GM23338 (cell line): ENCODE measurements around the gene XPC. TPM values are rescaled to one million over a fixed set of nuclear protein-coding genes. Genes with fewer than 3 reads are reported as not detected.

ENCODE experiments used
- ATAC-seq: fragments of 200-7000 bp; cut with Tn5 transposase; 3 replicates; pipeline ENCODE4 v1.9.1; 2020
- DNase-seq: peaks from one replicate; pipeline ENCODE4 v3.0.0-alpha.2; 2015; ENCODE audit warnings: low spot score
- H2AFZ ChIP-seq: fragments of 200-600 bp; sonication (generic); 2 replicates; pipeline ENCODE4 v1.8.0; 2016; ENCODE audit warnings: antibody characterized with exemption, mild to moderate bottlenecking, moderate library complexity
- H3F3A ChIP-seq: fragments of 200-600 bp; sonication (generic); replicated peaks from 2 replicates; pipeline ENCODE4 v1.8.0; 2017; ENCODE audit warnings: antibody characterized with exemption, mixed run types, low read depth
- H3K27ac ChIP-seq: fragments of 200-600 bp; sonication (generic); 2 replicates; pipeline ENCODE4 v1.6.1; 2016; ENCODE audit warnings: low read depth
- H3K27me3 ChIP-seq: fragments of 200-600 bp; sonication (generic); 2 replicates; pipeline ENCODE4 v1.8.0; 2016; ENCODE audit warnings: mild to moderate bottlenecking, mixed run types, moderate library complexity; ENCODE audit not compliant: insufficient read depth
- H3K36me3 ChIP-seq: fragments of 200-600 bp; sonication (generic); 2 replicates; pipeline ENCODE4 v1.8.0; 2016; ENCODE audit warnings: mild to moderate bottlenecking; ENCODE audit not compliant: insufficient read depth
- H3K4me1 ChIP-seq: fragments of 200-600 bp; sonication (generic); 2 replicates; pipeline ENCODE4 v1.8.0; 2016; ENCODE audit warnings: mild to moderate bottlenecking, moderate library complexity; ENCODE audit not compliant: insufficient read depth
- H3K4me2 ChIP-seq: fragments of 200-600 bp; sonication (generic); 2 replicates; pipeline ENCODE4 v1.7.1; 2017; ENCODE audit warnings: mixed run types
- H3K4me3 ChIP-seq: fragments of 200-600 bp; sonication (generic); 2 replicates; pipeline ENCODE4 v1.6.1; 2016; ENCODE audit warnings: mixed run types
- H3K79me2 ChIP-seq: fragments of 200-600 bp; sonication (generic); replicated peaks from 2 replicates; pipeline ENCODE4 v1.8.0; 2017; ENCODE audit warnings: mild to moderate bottlenecking; ENCODE audit not compliant: insufficient read depth
- H3K9me2 ChIP-seq: fragments of 200-600 bp; sonication (generic); 2 replicates; pipeline ENCODE4 v1.8.0; 2017; ENCODE audit not compliant: insufficient read depth
- H4K20me1 ChIP-seq: fragments of 200-600 bp; sonication (generic); replicated peaks from 2 replicates; pipeline ENCODE4 v1.8.0; 2017; ENCODE audit warnings: mild to moderate bottlenecking; ENCODE audit not compliant: insufficient read depth
- H3K27ac Mint-ChIP-seq: 2 replicates; pipeline ENCODE4 v1.8.0; 2020; ENCODE audit warnings: inconsistent platforms, mild to moderate bottlenecking, moderate library complexity, mixed read lengths
- H3K27me3 Mint-ChIP-seq: 3 replicates; pipeline ENCODE4 v1.8.0; 2022; ENCODE audit warnings: low read depth, mild to moderate bottlenecking, moderate library complexity, mixed read lengths, inconsistent platforms; ENCODE audit not compliant: insufficient read depth, poor library complexity
- H3K36me3 Mint-ChIP-seq: 3 replicates; pipeline ENCODE4 v1.8.0; 2021; ENCODE audit warnings: low read depth, mild to moderate bottlenecking, inconsistent platforms, moderate library complexity, mixed read lengths
- H3K4me1 Mint-ChIP-seq: 3 replicates; pipeline ENCODE4 v1.8.0; 2020; ENCODE audit warnings: mild to moderate bottlenecking, inconsistent platforms, mixed read lengths
- H3K4me3 Mint-ChIP-seq: 3 replicates; pipeline ENCODE4 v1.8.0; 2021; ENCODE audit warnings: moderate library complexity, mild to moderate bottlenecking, inconsistent platforms, mixed read lengths
- H3K9me3 Mint-ChIP-seq: 3 replicates; pipeline ENCODE4 v1.8.0; 2020; ENCODE audit warnings: moderate library complexity, mild to moderate bottlenecking, inconsistent platforms, mixed read lengths
- CREB1 ChIP-seq: fragments of 250-450 bp; sonication (Bioruptor Pico); IDR thresholded peaks from 2 replicates; pipeline ENCODE4 v1.5.0; 2020; ENCODE audit warnings: low read depth, mild to moderate bottlenecking, moderate library complexity
- NANOG ChIP-seq: IDR thresholded peaks from 2 replicates; pipeline ENCODE4 v1.6.1; 2016; ENCODE audit warnings: antibody characterized with exemption, borderline replicate concordance
- REST ChIP-seq: IDR thresholded peaks from one replicate; pipeline ENCODE4 v1.6.1; 2018; ENCODE audit warnings: antibody characterized with exemption; ENCODE audit not compliant: unreplicated experiment
- STAT1 ChIP-seq: IDR thresholded peaks from one replicate; pipeline ENCODE4 v1.6.1; 2016; ENCODE audit warnings: antibody characterized with exemption; ENCODE audit not compliant: unreplicated experiment
- polyA plus RNA-seq: library from polyadenylated mRNA; unstranded; fragments of >200 nt; fragmentation: Nextera tagmentation; extraction: Ambion mirVana; gene quantifications from 2 replicates; pipeline ENCODE4 v1.2.1, GENCODE V29; 2016
- total RNA-seq: library from RNA; depleted of rRNA; stranded (reverse); fragments of >200 nt; shearing (Covaris generic); gene quantifications from 2 replicates; pipeline ENCODE4 v1.2.3, GENCODE V29; 2014
- TF ChIP-seq, protein P1 (sequence below): IDR thresholded peaks from 2 replicates; pipeline ENCODE4 v1.6.1; 2016; ENCODE audit warnings: antibody characterized with exemption

Gene XPC
- total and polyA plus RNA-seq, 2 experiments from 2014 or later, result 34.9 to 41.5 TPM

- Histone ChIP-seq H3K4me3 (no peak overlapping the region), H4K20me1 (peaks cover 4% of the 10 kb centered on the region), H3K9me2 (no peaks in the 10 kb centered on the region), H3K27ac (no peak overlapping the region), H3K4me1 (peaks cover 13% of the 10 kb centered on the region; the same call in 1 of the 2 replicates), H3F3A (no peaks in the 10 kb centered on the region), H3K27me3 (no peaks in the 10 kb centered on the region), H3K4me2 (no peak overlapping the region), H3K36me3 (peaks cover 14% of the 10 kb centered on the region), H3K79me2 (peaks cover 26% of the 10 kb centered on the region), H2AFZ (no peak overlapping the region)
- H3K36me3 Mint-ChIP-seq, result peaks cover 48% of the 10 kb centered on the region
- ATAC-seq (no peak), DNase-seq (no peak)
- peaks cover 8% of the 10 kb centered on the region for H3K27me3 Mint-ChIP-seq
- TF ChIP-seq, protein P1, sequence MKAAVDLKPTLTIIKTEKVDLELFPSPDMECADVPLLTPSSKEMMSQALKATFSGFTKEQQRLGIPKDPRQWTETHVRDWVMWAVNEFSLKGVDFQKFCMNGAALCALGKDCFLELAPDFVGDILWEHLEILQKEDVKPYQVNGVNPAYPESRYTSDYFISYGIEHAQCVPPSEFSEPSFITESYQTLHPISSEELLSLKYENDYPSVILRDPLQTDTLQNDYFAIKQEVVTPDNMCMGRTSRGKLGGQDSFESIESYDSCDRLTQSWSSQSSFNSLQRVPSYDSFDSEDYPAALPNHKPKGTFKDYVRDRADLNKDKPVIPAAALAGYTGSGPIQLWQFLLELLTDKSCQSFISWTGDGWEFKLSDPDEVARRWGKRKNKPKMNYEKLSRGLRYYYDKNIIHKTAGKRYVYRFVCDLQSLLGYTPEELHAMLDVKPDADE, result no peak
- TF ChIP-seq CREB1 (CRISPR knock-in tag), result no peak
- no peak for TF ChIP-seq REST
- no peak overlapping the region for H3K4me3 Mint-ChIP-seq
- peaks cover 33% of the 10 kb centered on the region for H3K4me1 Mint-ChIP-seq
- peaks cover 9% of the 10 kb centered on the region for H3K9me3 Mint-ChIP-seq
- H3K27ac Mint-ChIP-seq, result no peak overlapping the region
Observed at GRCh38 chr3:14118400-14119381, 59.7 kb downstream of the XPC start.

DNA sequence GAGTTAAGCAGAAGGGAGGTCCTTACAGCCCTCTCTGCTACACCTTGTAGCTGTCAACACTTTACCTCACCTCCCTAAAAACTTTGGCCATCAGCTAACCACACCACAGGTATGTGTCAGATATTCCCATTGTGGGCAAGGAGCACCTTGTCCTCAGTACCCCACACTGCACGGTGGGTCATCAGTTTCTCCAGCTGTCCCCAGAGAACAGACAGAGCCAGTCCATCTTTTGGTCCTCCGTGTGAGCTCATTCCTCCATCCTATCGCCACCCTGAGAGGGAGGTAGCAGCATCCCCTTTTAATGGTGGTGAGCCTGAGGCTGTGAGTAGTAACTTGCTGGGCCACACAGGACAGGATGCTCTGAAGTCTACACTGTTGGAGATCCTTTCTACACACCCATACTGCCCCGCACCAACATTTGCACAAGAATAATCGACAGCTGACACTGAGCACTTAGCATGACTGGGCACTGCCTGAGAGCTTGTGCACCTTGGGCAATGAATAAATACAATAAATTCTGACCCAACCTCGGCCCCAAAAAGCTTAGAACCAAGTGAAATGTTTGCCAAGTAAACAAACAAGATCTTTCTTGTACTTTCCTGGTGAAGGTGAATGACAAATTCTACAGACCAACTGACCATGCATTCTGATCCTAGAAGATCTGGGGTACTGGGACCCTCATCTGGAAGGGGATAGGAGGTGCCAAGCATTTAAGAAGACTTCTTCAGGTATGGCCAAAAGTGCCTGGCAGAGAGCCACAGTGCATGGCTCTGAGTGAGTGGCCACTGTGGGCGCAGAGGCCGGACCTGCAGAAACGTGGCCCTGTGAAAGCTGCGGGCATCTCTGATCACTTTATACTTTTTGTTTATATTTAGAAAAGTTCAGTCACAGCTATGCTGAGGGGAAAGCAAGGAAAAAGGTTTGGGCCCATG lies 60.7 kb downstream of the XPC start:
- H3K36me3 Mint-ChIP-seq, result peaks cover 56% of the 10 kb centered on the region
- DNase-seq (no peak), ATAC-seq (no peak)
- peaks cover 9% of the 10 kb centered on the region for H3K9me3 Mint-ChIP-seq
- TF ChIP-seq NANOG (no peak), REST (no peak), STAT1 (no peak)
- H3K4me3 Mint-ChIP-seq, result no peak overlapping the region
- H3K27ac Mint-ChIP-seq, result 0 out of 2 replicates have a peak overlapping the region, but pooled peaks have one; percentile 16
- H3K27me3 Mint-ChIP-seq, result peaks cover 8% of the 10 kb centered on the region
- Histone ChIP-seq H3K4me2 (no peak overlapping the region), H3F3A (no peaks in the 10 kb centered on the region), H3K27me3 (no peaks in the 10 kb centered on the region), H3K27ac (no peak overlapping the region), H4K20me1 (peaks cover 4% of the 10 kb centered on the region), H3K4me3 (no peak overlapping the region), H3K4me1 (peaks cover 5% of the 10 kb centered on the region; the same call in 1 of the 2 replicates), H2AFZ (no peak overlapping the region), H3K36me3 (peaks cover 14% of the 10 kb centered on the region), H3K9me2 (no peaks in the 10 kb centered on the region), H3K79me2 (peaks cover 18% of the 10 kb centered on the region)
- H3K4me1 Mint-ChIP-seq, result peaks cover 24% of the 10 kb centered on the region
